Measurements from ENCODE around the gene MAP4K4.

GRCh38 chr2:101738649-101739048, 41.1 kb downstream of the MAP4K4 start:
- TF ChIP-seq CTCF (conservative IDR thresholded peaks at IDR 0.05; ENCODE audit: low read length) (no peak), EZH2phosphoT487 (IDR thresholded peaks at IDR 0.05; ENCODE audit: borderline replicate concordance) (no peak)
